Esophagus squamous epithelium (tissue), 4 donors: ENCODE measurements around the gene TRMU.

Experiments
- CTCF ChIP-seq, 6 experiments: fragments of 450-650 bp in 4 of 6; fragments of 200-600 bp in 2 of 6; sonication (generic) in 2 of 6; IDR thresholded peaks; one replicate each; pipeline ENCODE4 v1.5.1; 2016 to 2019; ENCODE audit warnings: antibody characterized with exemption in 6 of 6, mild to moderate bottlenecking in 4 of 6, moderate library complexity in 4 of 6
- POLR2A ChIP-seq, 4 donors: fragments of 450-650 bp; IDR thresholded peaks; one replicate each; pipeline ENCODE4 v1.6.1; 2017; ENCODE audit warnings: antibody characterized with exemption in 4 of 4, mild to moderate bottlenecking in 4 of 4, moderate library complexity in 3 of 4

GRCh38 chr22:46312056-46312455 lies 23.5 kb upstream of the TRMU start:
- TF ChIP-seq CTCF (IDR thresholded peaks at IDR 0.05): no peak
- TF ChIP-seq POLR2A (IDR thresholded peaks at IDR 0.05): no peak
